GM23338 (cell line): ENCODE results near the gene RAD51B. TPM values are rescaled to one million over a fixed set of nuclear protein-coding genes. Genes with fewer than 3 reads are reported as not detected.

Source experiments
- ATAC-seq: fragments of 200-7000 bp; cut with Tn5 transposase; 3 replicates; pipeline ENCODE4 v1.9.1; 2020
- DNase-seq: peaks from one replicate; pipeline ENCODE4 v3.0.0-alpha.2; 2015; ENCODE audit warnings: low spot score
- H2AFZ ChIP-seq: fragments of 200-600 bp; sonication (generic); 2 replicates; pipeline ENCODE4 v1.8.0; 2016; ENCODE audit warnings: antibody characterized with exemption, mild to moderate bottlenecking, moderate library complexity
- H3F3A ChIP-seq: fragments of 200-600 bp; sonication (generic); replicated peaks from 2 replicates; pipeline ENCODE4 v1.8.0; 2017; ENCODE audit warnings: antibody characterized with exemption, mixed run types, low read depth
- H3K27ac ChIP-seq: fragments of 200-600 bp; sonication (generic); 2 replicates; pipeline ENCODE4 v1.6.1; 2016; ENCODE audit warnings: low read depth
- H3K27me3 ChIP-seq: fragments of 200-600 bp; sonication (generic); 2 replicates; pipeline ENCODE4 v1.8.0; 2016; ENCODE audit warnings: mild to moderate bottlenecking, mixed run types, moderate library complexity; ENCODE audit not compliant: insufficient read depth
- H3K36me3 ChIP-seq: fragments of 200-600 bp; sonication (generic); 2 replicates; pipeline ENCODE4 v1.8.0; 2016; ENCODE audit warnings: mild to moderate bottlenecking; ENCODE audit not compliant: insufficient read depth
- H3K4me1 ChIP-seq: fragments of 200-600 bp; sonication (generic); 2 replicates; pipeline ENCODE4 v1.8.0; 2016; ENCODE audit warnings: mild to moderate bottlenecking, moderate library complexity; ENCODE audit not compliant: insufficient read depth
- H3K4me2 ChIP-seq: fragments of 200-600 bp; sonication (generic); 2 replicates; pipeline ENCODE4 v1.7.1; 2017; ENCODE audit warnings: mixed run types
- H3K4me3 ChIP-seq: fragments of 200-600 bp; sonication (generic); 2 replicates; pipeline ENCODE4 v1.6.1; 2016; ENCODE audit warnings: mixed run types
- H3K79me2 ChIP-seq: fragments of 200-600 bp; sonication (generic); replicated peaks from 2 replicates; pipeline ENCODE4 v1.8.0; 2017; ENCODE audit warnings: mild to moderate bottlenecking; ENCODE audit not compliant: insufficient read depth
- H3K9me2 ChIP-seq: fragments of 200-600 bp; sonication (generic); 2 replicates; pipeline ENCODE4 v1.8.0; 2017; ENCODE audit not compliant: insufficient read depth
- H4K20me1 ChIP-seq: fragments of 200-600 bp; sonication (generic); replicated peaks from 2 replicates; pipeline ENCODE4 v1.8.0; 2017; ENCODE audit warnings: mild to moderate bottlenecking; ENCODE audit not compliant: insufficient read depth
- H3K27ac Mint-ChIP-seq: 2 replicates; pipeline ENCODE4 v1.8.0; 2020; ENCODE audit warnings: inconsistent platforms, mild to moderate bottlenecking, moderate library complexity, mixed read lengths
- H3K27me3 Mint-ChIP-seq: 3 replicates; pipeline ENCODE4 v1.8.0; 2022; ENCODE audit warnings: low read depth, mild to moderate bottlenecking, moderate library complexity, mixed read lengths, inconsistent platforms; ENCODE audit not compliant: insufficient read depth, poor library complexity
- H3K36me3 Mint-ChIP-seq: 3 replicates; pipeline ENCODE4 v1.8.0; 2021; ENCODE audit warnings: low read depth, mild to moderate bottlenecking, inconsistent platforms, moderate library complexity, mixed read lengths
- H3K4me1 Mint-ChIP-seq: 3 replicates; pipeline ENCODE4 v1.8.0; 2020; ENCODE audit warnings: mild to moderate bottlenecking, inconsistent platforms, mixed read lengths
- H3K4me3 Mint-ChIP-seq: 3 replicates; pipeline ENCODE4 v1.8.0; 2021; ENCODE audit warnings: moderate library complexity, mild to moderate bottlenecking, inconsistent platforms, mixed read lengths
- H3K9me3 Mint-ChIP-seq: 3 replicates; pipeline ENCODE4 v1.8.0; 2020; ENCODE audit warnings: moderate library complexity, mild to moderate bottlenecking, inconsistent platforms, mixed read lengths
- CREB1 ChIP-seq: fragments of 250-450 bp; sonication (Bioruptor Pico); IDR thresholded peaks from 2 replicates; pipeline ENCODE4 v1.5.0; 2020; ENCODE audit warnings: low read depth, mild to moderate bottlenecking, moderate library complexity
- CTCF ChIP-seq, 2 experiments: fragments of 200-600 bp in 1 of 2; sonication (generic) in 1 of 2; conservative IDR thresholded peaks; 2 replicates each; pipeline versions ENCODE4 v1.5.1 to v1.6.1; 2016 to 2017; ENCODE audit warnings: antibody characterized with exemption in 2 of 2, low read depth in 2 of 2, mild to moderate bottlenecking in 2 of 2, moderate library complexity in 1 of 2
- EZH2 ChIP-seq: fragments of 200-600 bp; sonication (generic); IDR thresholded peaks from one replicate; pipeline ENCODE4 v1.8.0; 2017; ENCODE audit warnings: antibody characterized with exemption, mild to moderate bottlenecking, low read depth; ENCODE audit not compliant: unreplicated experiment
- EZH2phosphoT487 ChIP-seq: fragments of 200-600 bp; sonication (generic); IDR thresholded peaks from one replicate; pipeline ENCODE4 v1.8.1; 2018; ENCODE audit warnings: antibody characterized with exemption; ENCODE audit not compliant: unreplicated experiment
- JUNB ChIP-seq: IDR thresholded peaks from one replicate; pipeline ENCODE4 v1.6.1; 2016; ENCODE audit warnings: antibody characterized with exemption; ENCODE audit not compliant: unreplicated experiment
- NANOG ChIP-seq: IDR thresholded peaks from 2 replicates; pipeline ENCODE4 v1.6.1; 2016; ENCODE audit warnings: antibody characterized with exemption, borderline replicate concordance
- POLR2AphosphoS5 ChIP-seq: IDR thresholded peaks from 2 replicates; pipeline ENCODE4 v1.6.1; 2016; ENCODE audit warnings: antibody characterized with exemption, low read depth
- REST ChIP-seq: IDR thresholded peaks from one replicate; pipeline ENCODE4 v1.6.1; 2018; ENCODE audit warnings: antibody characterized with exemption; ENCODE audit not compliant: unreplicated experiment
- STAT1 ChIP-seq: IDR thresholded peaks from one replicate; pipeline ENCODE4 v1.6.1; 2016; ENCODE audit warnings: antibody characterized with exemption; ENCODE audit not compliant: unreplicated experiment
- ZNF114 ChIP-seq: fragments of 250-450 bp; sonication (Bioruptor Pico); IDR thresholded peaks from 2 replicates; pipeline ENCODE4 v1.5.0; 2020; ENCODE audit warnings: mild to moderate bottlenecking, moderate library complexity
- ZNF331 ChIP-seq: fragments of 250-450 bp; sonication (Bioruptor Pico); IDR thresholded peaks from 2 replicates; pipeline ENCODE4 v1.5.0; 2020; ENCODE audit warnings: low read depth, mild to moderate bottlenecking, moderate library complexity
- polyA plus RNA-seq: library from polyadenylated mRNA; unstranded; fragments of >200 nt; fragmentation: Nextera tagmentation; extraction: Ambion mirVana; gene quantifications from 2 replicates; pipeline ENCODE4 v1.2.1, GENCODE V29; 2016
- total RNA-seq: library from RNA; depleted of rRNA; stranded (reverse); fragments of >200 nt; shearing (Covaris generic); gene quantifications from 2 replicates; pipeline ENCODE4 v1.2.3, GENCODE V29; 2014
- TF ChIP-seq, protein P1 (sequence below): fragments of 250-450 bp; sonication (Bioruptor Pico); IDR thresholded peaks from 2 replicates; pipeline ENCODE4 v1.5.0; 2020; ENCODE audit warnings: mild to moderate bottlenecking, moderate library complexity
- TF ChIP-seq, protein P2 (sequence below): IDR thresholded peaks from 2 replicates; pipeline ENCODE4 v1.6.1; 2016; ENCODE audit warnings: antibody characterized with exemption

RAD51B gene
- total and polyA plus RNA-seq, 2 experiments from 2014 or later = 15.7 to 29.1 TPM

- no peaks in the 10 kb centered on the region for H3F3A ChIP-seq
- H3K36me3 Mint-ChIP-seq = peaks cover 5% of the 10 kb centered on the region; the same call in 1 of the 3 replicates
- H3K9me3 Mint-ChIP-seq = no peaks in the 10 kb centered on the region
- ATAC-seq (no peak), DNase-seq (no peak)
- H2AFZ ChIP-seq = no peak overlapping the region
- TF ChIP-seq REST = no peak
- no peak for TF ChIP-seq ZNF114 (CRISPR knock-in tag)
- TF ChIP-seq EZH2 = no peak
- no peak for TF ChIP-seq EZH2phosphoT487
- TF ChIP-seq NANOG = no peak
- no peak for TF ChIP-seq STAT1
- TF ChIP-seq CTCF (conservative IDR thresholded peaks at IDR 0.05; ENCODE audit: low read depth in 2 of 2) = no peak
- TF ChIP-seq, protein P1, sequence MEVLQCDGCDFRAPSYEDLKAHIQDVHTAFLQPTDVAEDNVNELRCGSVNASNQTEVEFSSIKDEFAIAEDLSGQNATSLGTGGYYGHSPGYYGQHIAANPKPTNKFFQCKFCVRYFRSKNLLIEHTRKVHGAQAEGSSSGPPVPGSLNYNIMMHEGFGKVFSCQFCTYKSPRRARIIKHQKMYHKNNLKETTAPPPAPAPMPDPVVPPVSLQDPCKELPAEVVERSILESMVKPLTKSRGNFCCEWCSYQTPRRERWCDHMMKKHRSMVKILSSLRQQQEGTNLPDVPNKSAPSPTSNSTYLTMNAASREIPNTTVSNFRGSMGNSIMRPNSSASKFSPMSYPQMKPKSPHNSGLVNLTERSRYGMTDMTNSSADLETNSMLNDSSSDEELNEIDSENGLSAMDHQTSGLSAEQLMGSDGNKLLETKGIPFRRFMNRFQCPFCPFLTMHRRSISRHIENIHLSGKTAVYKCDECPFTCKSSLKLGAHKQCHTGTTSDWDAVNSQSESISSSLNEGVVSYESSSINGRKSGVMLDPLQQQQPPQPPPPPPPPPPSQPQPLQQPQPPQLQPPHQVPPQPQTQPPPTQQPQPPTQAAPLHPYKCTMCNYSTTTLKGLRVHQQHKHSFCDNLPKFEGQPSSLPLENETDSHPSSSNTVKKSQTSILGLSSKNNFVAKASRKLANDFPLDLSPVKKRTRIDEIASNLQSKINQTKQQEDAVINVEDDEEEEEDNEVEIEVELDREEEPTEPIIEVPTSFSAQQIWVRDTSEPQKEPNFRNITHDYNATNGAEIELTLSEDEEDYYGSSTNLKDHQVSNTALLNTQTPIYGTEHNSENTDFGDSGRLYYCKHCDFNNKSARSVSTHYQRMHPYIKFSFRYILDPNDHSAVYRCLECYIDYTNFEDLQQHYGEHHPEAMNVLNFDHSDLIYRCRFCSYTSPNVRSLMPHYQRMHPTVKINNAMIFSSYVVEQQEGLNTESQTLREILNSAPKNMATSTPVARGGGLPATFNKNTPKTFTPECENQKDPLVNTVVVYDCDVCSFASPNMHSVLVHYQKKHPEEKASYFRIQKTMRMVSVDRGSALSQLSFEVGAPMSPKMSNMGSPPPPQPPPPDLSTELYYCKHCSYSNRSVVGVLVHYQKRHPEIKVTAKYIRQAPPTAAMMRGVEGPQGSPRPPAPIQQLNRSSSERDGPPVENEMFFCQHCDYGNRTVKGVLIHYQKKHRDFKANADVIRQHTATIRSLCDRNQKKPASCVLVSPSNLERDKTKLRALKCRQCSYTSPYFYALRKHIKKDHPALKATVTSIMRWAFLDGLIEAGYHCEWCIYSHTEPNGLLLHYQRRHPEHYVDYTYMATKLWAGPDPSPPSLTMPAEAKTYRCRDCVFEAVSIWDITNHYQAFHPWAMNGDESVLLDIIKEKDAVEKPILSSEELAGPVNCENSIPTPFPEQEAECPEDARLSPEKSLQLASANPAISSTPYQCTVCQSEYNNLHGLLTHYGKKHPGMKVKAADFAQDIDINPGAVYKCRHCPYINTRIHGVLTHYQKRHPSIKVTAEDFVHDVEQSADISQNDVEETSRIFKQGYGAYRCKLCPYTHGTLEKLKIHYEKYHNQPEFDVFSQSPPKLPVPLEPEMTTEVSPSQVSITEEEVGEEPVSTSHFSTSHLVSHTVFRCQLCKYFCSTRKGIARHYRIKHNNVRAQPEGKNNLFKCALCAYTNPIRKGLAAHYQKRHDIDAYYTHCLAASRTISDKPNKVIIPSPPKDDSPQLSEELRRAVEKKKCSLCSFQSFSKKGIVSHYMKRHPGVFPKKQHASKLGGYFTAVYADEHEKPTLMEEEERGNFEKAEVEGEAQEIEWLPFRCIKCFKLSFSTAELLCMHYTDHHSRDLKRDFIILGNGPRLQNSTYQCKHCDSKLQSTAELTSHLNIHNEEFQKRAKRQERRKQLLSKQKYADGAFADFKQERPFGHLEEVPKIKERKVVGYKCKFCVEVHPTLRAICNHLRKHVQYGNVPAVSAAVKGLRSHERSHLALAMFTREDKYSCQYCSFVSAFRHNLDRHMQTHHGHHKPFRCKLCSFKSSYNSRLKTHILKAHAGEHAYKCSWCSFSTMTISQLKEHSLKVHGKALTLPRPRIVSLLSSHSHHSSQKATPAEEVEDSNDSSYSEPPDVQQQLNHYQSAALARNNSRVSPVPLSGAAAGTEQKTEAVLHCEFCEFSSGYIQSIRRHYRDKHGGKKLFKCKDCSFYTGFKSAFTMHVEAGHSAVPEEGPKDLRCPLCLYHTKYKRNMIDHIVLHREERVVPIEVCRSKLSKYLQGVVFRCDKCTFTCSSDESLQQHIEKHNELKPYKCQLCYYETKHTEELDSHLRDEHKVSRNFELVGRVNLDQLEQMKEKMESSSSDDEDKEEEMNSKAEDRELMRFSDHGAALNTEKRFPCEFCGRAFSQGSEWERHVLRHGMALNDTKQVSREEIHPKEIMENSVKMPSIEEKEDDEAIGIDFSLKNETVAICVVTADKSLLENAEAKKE (CRISPR knock-in tag) = no peak
- TF ChIP-seq CREB1 (CRISPR knock-in tag) = no peak
- TF ChIP-seq POLR2AphosphoS5 = no peak
- no peak for TF ChIP-seq ZNF331 (CRISPR knock-in tag)
- TF ChIP-seq JUNB = no peak
- TF ChIP-seq, protein P2, sequence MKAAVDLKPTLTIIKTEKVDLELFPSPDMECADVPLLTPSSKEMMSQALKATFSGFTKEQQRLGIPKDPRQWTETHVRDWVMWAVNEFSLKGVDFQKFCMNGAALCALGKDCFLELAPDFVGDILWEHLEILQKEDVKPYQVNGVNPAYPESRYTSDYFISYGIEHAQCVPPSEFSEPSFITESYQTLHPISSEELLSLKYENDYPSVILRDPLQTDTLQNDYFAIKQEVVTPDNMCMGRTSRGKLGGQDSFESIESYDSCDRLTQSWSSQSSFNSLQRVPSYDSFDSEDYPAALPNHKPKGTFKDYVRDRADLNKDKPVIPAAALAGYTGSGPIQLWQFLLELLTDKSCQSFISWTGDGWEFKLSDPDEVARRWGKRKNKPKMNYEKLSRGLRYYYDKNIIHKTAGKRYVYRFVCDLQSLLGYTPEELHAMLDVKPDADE = no peak
- no peak overlapping the region for H3K27ac ChIP-seq
- no peak overlapping the region for H3K4me2 ChIP-seq
- H3K4me1 Mint-ChIP-seq = peaks cover 64% of the 10 kb centered on the region
- peaks cover 59% of the 10 kb centered on the region for H3K4me1 ChIP-seq
- H3K27ac Mint-ChIP-seq = no peak overlapping the region
- H3K4me3 Mint-ChIP-seq = no peak overlapping the region
- H3K27me3 Mint-ChIP-seq = no peaks in the 10 kb centered on the region
- no peaks in the 10 kb centered on the region for H4K20me1 ChIP-seq
- H3K9me2 ChIP-seq = no peaks in the 10 kb centered on the region
- no peaks in the 10 kb centered on the region for H3K36me3 ChIP-seq
- H3K4me3 ChIP-seq = no peak overlapping the region
- H3K79me2 ChIP-seq = no peaks in the 10 kb centered on the region
- H3K27me3 ChIP-seq = no peaks in the 10 kb centered on the region
Observed at GRCh38 chr14:68039593-68039992, 220.0 kb downstream of the RAD51B start.
